IPS DF 6.9 (cell line): ENCODE data around the gene ATP11C.
"Not testable (repeated sequence)": the region's sequence is repeated elsewhere in the genome, so short reads cannot be mapped to it uniquely, and the experiment has no call there.

Experiments used
- DNase-seq: peaks from one replicate; pipeline ENCODE4 v3.0.0-alpha.2; 2013; ENCODE audit warnings: low read depth, low spot score
- H3K27ac ChIP-seq: one replicate; pipeline ENCODE4 v1.5.1; 2013; ENCODE audit warnings: low read length, control low read depth
- H3K27me3 ChIP-seq: 2 replicates; pipeline ENCODE4 v1.6.1; 2013; ENCODE audit warnings: mild to moderate bottlenecking, low read length; ENCODE audit not compliant: control insufficient read depth, insufficient read depth
- H3K36me3 ChIP-seq: 2 replicates; pipeline ENCODE4 v1.6.1; 2013; ENCODE audit warnings: low read length; ENCODE audit not compliant: control insufficient read depth, insufficient read depth
- H3K4me1 ChIP-seq: 2 replicates; pipeline ENCODE4 v1.6.1; 2013; ENCODE audit warnings: low read length; ENCODE audit not compliant: control insufficient read depth, insufficient read depth
- H3K4me3 ChIP-seq: 2 replicates; pipeline ENCODE4 v1.5.1; 2013; ENCODE audit warnings: mild to moderate bottlenecking, low read length
- H3K9me3 ChIP-seq: 2 replicates; pipeline ENCODE4 v1.6.1; 2013; ENCODE audit warnings: low read length, inconsistent platforms; ENCODE audit not compliant: control insufficient read depth, insufficient read depth
- WGBS: extraction: QIAGEN DNeasy Blood & Tissue Kit; methylation state at CpG from one replicate; pipeline ENCODE4 v1.1.7; 2013; ENCODE audit warnings: mixed read lengths, missing lambda C conversion rate; ENCODE audit not compliant: insufficient read length, insufficient coverage; 5-methylcytosine and 5-hydroxymethylcytosine counted together

ATP11C gene

GRCh38 chrX:139869796-139870195 lies 63.1 kb downstream of the ATP11C start:
- H3K4me1 ChIP-seq: no peaks in the 10 kb centered on the region
- DNase-seq: no peak
- H3K36me3 ChIP-seq: no peaks in the 10 kb centered on the region
- H3K9me3 ChIP-seq: no peaks in the 10 kb centered on the region
- no peaks in the 10 kb centered on the region for H3K27me3 ChIP-seq
- no peak overlapping the region for H3K27ac ChIP-seq
- H3K4me3 ChIP-seq: no peak overlapping the region
- WGBS: no CpG with 5 or more reads among the region's 1 CpG

GRCh38 chrX:139864640-139865039 lies 68.2 kb downstream of the ATP11C start:
- Histone ChIP-seq H3K4me3 (no peak overlapping the region), H3K9me3 (no peaks in the 10 kb centered on the region), H3K27ac (no peak overlapping the region), H3K27me3 (no peaks in the 10 kb centered on the region), H3K4me1 (no peaks in the 10 kb centered on the region), H3K36me3 (no peaks in the 10 kb centered on the region)
- DNase-seq: no peak
- WGBS: no CpG with 5 or more reads among the region's 3 CpGs

GRCh38 chrX:139862208-139862607 lies 70.6 kb downstream of the ATP11C start:
- no peaks in the 10 kb centered on the region for H3K27me3 ChIP-seq
- no peaks in the 10 kb centered on the region for H3K4me1 ChIP-seq
- H3K27ac ChIP-seq: no peak overlapping the region
- no CpG with 5 or more reads among the region's 5 CpGs for WGBS
- no peak for DNase-seq
- H3K4me3 ChIP-seq: no peak overlapping the region
- no peaks in the 10 kb centered on the region for H3K36me3 ChIP-seq
- no peaks in the 10 kb centered on the region for H3K9me3 ChIP-seq

GRCh38 chrX:139856826-139857225 lies 76.0 kb downstream of the ATP11C start:
- not testable (repeated sequence) for H3K36me3 ChIP-seq, H3K27me3 ChIP-seq, H3K27ac ChIP-seq, H3K4me3 ChIP-seq, H3K4me1 ChIP-seq, H3K9me3 ChIP-seq, DNase-seq
- WGBS: no CpG with 5 or more reads among the region's 4 CpGs

GRCh38 chrX:139851730-139852129 lies 81.1 kb downstream of the ATP11C start:
- no CpG with 5 or more reads among the region's 3 CpGs for WGBS

GRCh38 chrX:139850968-139851367 lies 81.9 kb downstream of the ATP11C start:
- Histone ChIP-seq H3K4me3 (no peak overlapping the region), H3K27me3 (no peaks in the 10 kb centered on the region), H3K36me3 (no peaks in the 10 kb centered on the region), H3K4me1 (peaks cover 7% of the 10 kb centered on the region), H3K9me3 (no peaks in the 10 kb centered on the region), H3K27ac (no peak overlapping the region)
- no CpG with 5 or more reads among the region's 2 CpGs for WGBS
- DNase-seq: no peak

More at GRCh38 chrX:139851730-139852129, 81.1 kb downstream of the ATP11C start:
- Histone ChIP-seq H3K9me3 (no peaks in the 10 kb centered on the region), H3K27ac (no peak overlapping the region), H3K4me3 (no peak overlapping the region), H3K36me3 (no peaks in the 10 kb centered on the region), H3K4me1 (peaks cover 8% of the 10 kb centered on the region), H3K27me3 (no peaks in the 10 kb centered on the region)
- DNase-seq: no peak

- Histone ChIP-seq H3K36me3 (no peaks in the 10 kb centered on the region), H3K9me3 (no peaks in the 10 kb centered on the region), H3K27me3 (no peaks in the 10 kb centered on the region), H3K4me1 (no peaks in the 10 kb centered on the region), H3K27ac (no peak overlapping the region), H3K4me3 (no peak overlapping the region)
- WGBS: no CpG with 5 or more reads among the region's 2 CpGs
- no peak for DNase-seq
Measured at GRCh38 chrX:139844884-139845283, 88.0 kb downstream of the ATP11C start.

- WGBS: no CpG with 5 or more reads among the region's 2 CpGs
Measured at GRCh38 chrX:139844163-139844562, 88.7 kb downstream of the ATP11C start.

GRCh38 chrX:139842326-139843185 lies 90.3 kb downstream of the ATP11C start:
- DNase-seq: no peak
- Histone ChIP-seq H3K9me3 (no peaks in the 10 kb centered on the region), H3K36me3 (no peaks in the 10 kb centered on the region), H3K4me3 (no peak overlapping the region), H3K4me1 (no peaks in the 10 kb centered on the region), H3K27me3 (no peaks in the 10 kb centered on the region), H3K27ac (no peak overlapping the region)
- WGBS: no CpG with 5 or more reads among the region's 8 CpGs

More at GRCh38 chrX:139844163-139844562, 88.7 kb downstream of the ATP11C start:
- Histone ChIP-seq H3K4me1 (no peaks in the 10 kb centered on the region), H3K9me3 (no peaks in the 10 kb centered on the region), H3K27me3 (no peaks in the 10 kb centered on the region), H3K4me3 (no peak overlapping the region), H3K27ac (no peak overlapping the region), H3K36me3 (no peaks in the 10 kb centered on the region)
- no peak for DNase-seq

GRCh38 chrX:139836335-139836734 lies 96.5 kb downstream of the ATP11C start:
- H3K4me1 ChIP-seq, H3K27me3 ChIP-seq, H3K9me3 ChIP-seq, H3K27ac ChIP-seq, H3K4me3 ChIP-seq, DNase-seq, H3K36me3 ChIP-seq: not testable (repeated sequence)
- WGBS: no CpG with 5 or more reads among the region's 5 CpGs

- H3K4me3 ChIP-seq: no peak overlapping the region
- no peaks in the 10 kb centered on the region for H3K9me3 ChIP-seq
- H3K27me3 ChIP-seq: no peaks in the 10 kb centered on the region
- no peak overlapping the region for H3K27ac ChIP-seq
- no peaks in the 10 kb centered on the region; the same call in 1 of the 2 replicates for H3K4me1 ChIP-seq
- H3K36me3 ChIP-seq: no peaks in the 10 kb centered on the region
- no peak for DNase-seq
Measured at GRCh38 chrX:139834879-139835278, 98.0 kb downstream of the ATP11C start.
